IPS-15b (cell line): ENCODE results near the gene OR14I1.
"Not testable (repeated sequence)": the region's sequence is repeated elsewhere in the genome, so short reads cannot be mapped to it uniquely, and the experiment has no call there.

ENCODE experiments used
- H3K27me3 ChIP-seq: one replicate; pipeline ENCODE4 v1.6.1; 2013; ENCODE audit warnings: low read length; ENCODE audit not compliant: control insufficient read depth, insufficient read depth
- H3K36me3 ChIP-seq: one replicate; pipeline ENCODE4 v1.6.1; 2013; ENCODE audit warnings: low read length; ENCODE audit not compliant: control insufficient read depth, insufficient read depth
- H3K4me1 ChIP-seq: one replicate; pipeline ENCODE4 v1.6.1; 2013; ENCODE audit warnings: mild to moderate bottlenecking, low read length; ENCODE audit not compliant: control insufficient read depth, insufficient read depth
- H3K4me3 ChIP-seq: one replicate; pipeline ENCODE4 v1.5.1; 2013; ENCODE audit warnings: low read depth, low read length
- H3K9ac ChIP-seq: one replicate; pipeline ENCODE4 v1.6.1; 2013; ENCODE audit warnings: low read depth, mild to moderate bottlenecking, low read length
- H3K9me3 ChIP-seq: one replicate; pipeline ENCODE4 v1.6.1; 2013; ENCODE audit warnings: mild to moderate bottlenecking, low read length; ENCODE audit not compliant: control insufficient read depth, insufficient read depth

OR14I1 gene

GRCh38 chr1:248681651-248682050 is 20.9 kb downstream of the OR14I1 start:
- H3K36me3 ChIP-seq: no peaks in the 10 kb centered on the region
- H3K27me3 ChIP-seq: no peaks in the 10 kb centered on the region
- no peak overlapping the region for H3K9ac ChIP-seq
- no peak overlapping the region for H3K4me3 ChIP-seq
- no peaks in the 10 kb centered on the region for H3K4me1 ChIP-seq
- H3K9me3 ChIP-seq: peaks cover 9% of the 10 kb centered on the region

- no peaks in the 10 kb centered on the region for H3K27me3 ChIP-seq
- H3K9me3 ChIP-seq: no peaks in the 10 kb centered on the region
- H3K36me3 ChIP-seq: no peaks in the 10 kb centered on the region
- no peaks in the 10 kb centered on the region for H3K4me1 ChIP-seq
- H3K4me3 ChIP-seq: no peak overlapping the region
- H3K9ac ChIP-seq: no peak overlapping the region
Observed at GRCh38 chr1:248670003-248670402, 32.6 kb downstream of the OR14I1 start.

GRCh38 chr1:248663453-248664328 is 38.9 kb downstream of the OR14I1 start:
- H3K27me3 ChIP-seq, H3K4me3 ChIP-seq, H3K9ac ChIP-seq, H3K36me3 ChIP-seq, H3K9me3 ChIP-seq, H3K4me1 ChIP-seq: not testable (repeated sequence)

GRCh38 chr1:248656797-248657196 is 45.8 kb downstream of the OR14I1 start:
- H3K9me3 ChIP-seq: not testable (repeated sequence)

GRCh38 chr1:248655354-248655753 is 47.2 kb downstream of the OR14I1 start, which contains the start of gene OR2T27:
Gene OR2T27 (minus strand): TSS chr1:248655528. CDS start chr1:248650884, 4,644 bp downstream.
- H3K9ac ChIP-seq, H3K9me3 ChIP-seq, H3K36me3 ChIP-seq, H3K27me3 ChIP-seq, H3K4me1 ChIP-seq, H3K4me3 ChIP-seq: not testable (repeated sequence)

More at GRCh38 chr1:248656797-248657196, 45.8 kb downstream of the OR14I1 start:
- H3K4me3 ChIP-seq, H3K4me1 ChIP-seq, H3K36me3 ChIP-seq, H3K27me3 ChIP-seq, H3K9ac ChIP-seq: not testable (repeated sequence)
